Tongue (tissue), 2 donors: ENCODE measurements around the gene NOXO1. TPM values are rescaled to one million over a fixed set of nuclear protein-coding genes. Genes with fewer than 3 reads are reported as not detected.
"Not testable (repeated sequence)": the region's sequence is repeated elsewhere in the genome, so short reads cannot be mapped to it uniquely, and the experiment has no call there.

ENCODE experiments used
- DNase-seq: peaks from one replicate; pipeline ENCODE4 v3.0.0-alpha.2; 2015
- total RNA-seq: library from RNA; depleted of rRNA; stranded (reverse); fragments of >200 nt; gene quantifications from one replicate; pipeline ENCODE4 v1.2.3, GENCODE V29; 2014

The NOXO1 gene
- total RNA-seq, 1 donor from 2014 or later = 2.5 TPM

DNA sequence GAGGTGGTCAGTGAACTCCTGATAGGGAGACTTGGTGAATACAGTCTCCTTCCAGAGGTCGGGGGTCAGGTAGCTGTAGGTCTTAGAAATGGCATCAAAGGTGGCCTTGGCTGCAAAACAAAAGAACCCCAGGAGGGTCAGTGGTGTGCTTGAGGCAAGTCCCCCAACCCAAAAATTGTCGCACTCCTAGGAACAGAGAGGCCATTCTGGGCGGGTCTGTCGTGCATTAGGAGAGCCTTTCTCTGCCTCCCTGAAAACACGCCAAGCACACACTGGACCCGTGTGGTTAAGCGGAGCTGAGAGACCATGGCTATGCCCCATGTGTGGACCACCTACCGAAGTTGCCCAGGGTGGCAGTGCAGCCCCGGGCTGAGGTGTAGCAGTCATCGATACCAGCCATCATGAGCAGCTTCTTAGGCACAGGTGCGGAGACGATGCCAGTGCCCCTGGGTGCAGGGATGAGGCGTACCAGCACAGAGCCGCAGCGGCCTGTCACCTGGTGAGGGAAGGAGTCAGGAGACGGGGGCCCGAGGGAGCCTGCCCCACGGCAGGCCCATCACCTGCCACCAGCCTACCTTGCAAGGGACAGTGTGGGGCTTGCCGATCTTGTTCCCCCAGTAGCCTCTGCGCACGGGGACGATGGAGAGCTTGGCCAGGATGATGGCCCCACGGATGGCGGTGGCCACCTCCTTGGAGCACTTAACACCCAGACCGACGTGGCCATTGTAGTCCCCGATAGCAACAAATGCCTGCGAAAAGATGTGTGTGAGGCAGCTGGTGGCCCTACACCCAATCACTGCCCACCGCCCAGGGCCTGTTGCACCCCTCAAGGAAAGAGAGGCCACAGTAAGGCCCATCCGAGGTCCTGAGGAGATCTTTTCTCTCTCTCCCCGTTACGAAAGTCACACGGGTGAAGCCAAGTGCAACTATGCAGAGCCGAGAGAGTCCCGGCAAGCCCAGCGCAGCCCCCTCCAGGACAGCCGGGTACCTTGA is 18.8 kb downstream of the NOXO1 start:
- not testable (repeated sequence) for DNase-seq

DNA sequence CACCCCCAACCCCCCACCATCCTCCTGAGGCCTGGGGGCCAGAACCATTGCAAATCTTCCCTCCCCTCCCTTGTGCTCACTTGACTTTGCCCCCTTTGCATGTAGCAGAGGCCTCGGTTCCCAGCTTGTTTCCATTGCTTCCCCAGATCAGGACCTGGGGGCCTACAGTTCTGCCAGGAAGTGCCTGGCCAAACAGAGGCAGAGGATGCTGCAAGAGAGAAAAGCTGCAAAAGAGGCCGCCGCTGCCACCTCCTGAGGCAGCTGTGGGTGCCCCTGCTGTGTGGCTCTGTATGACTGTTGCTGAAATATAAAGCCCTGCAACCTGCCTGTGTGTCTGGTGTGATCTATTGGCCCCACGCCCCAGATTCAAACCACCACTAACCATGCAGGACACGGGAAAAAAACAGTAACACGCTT is 19.6 kb downstream of the NOXO1 start:
- DNase-seq = no peak

DNA sequence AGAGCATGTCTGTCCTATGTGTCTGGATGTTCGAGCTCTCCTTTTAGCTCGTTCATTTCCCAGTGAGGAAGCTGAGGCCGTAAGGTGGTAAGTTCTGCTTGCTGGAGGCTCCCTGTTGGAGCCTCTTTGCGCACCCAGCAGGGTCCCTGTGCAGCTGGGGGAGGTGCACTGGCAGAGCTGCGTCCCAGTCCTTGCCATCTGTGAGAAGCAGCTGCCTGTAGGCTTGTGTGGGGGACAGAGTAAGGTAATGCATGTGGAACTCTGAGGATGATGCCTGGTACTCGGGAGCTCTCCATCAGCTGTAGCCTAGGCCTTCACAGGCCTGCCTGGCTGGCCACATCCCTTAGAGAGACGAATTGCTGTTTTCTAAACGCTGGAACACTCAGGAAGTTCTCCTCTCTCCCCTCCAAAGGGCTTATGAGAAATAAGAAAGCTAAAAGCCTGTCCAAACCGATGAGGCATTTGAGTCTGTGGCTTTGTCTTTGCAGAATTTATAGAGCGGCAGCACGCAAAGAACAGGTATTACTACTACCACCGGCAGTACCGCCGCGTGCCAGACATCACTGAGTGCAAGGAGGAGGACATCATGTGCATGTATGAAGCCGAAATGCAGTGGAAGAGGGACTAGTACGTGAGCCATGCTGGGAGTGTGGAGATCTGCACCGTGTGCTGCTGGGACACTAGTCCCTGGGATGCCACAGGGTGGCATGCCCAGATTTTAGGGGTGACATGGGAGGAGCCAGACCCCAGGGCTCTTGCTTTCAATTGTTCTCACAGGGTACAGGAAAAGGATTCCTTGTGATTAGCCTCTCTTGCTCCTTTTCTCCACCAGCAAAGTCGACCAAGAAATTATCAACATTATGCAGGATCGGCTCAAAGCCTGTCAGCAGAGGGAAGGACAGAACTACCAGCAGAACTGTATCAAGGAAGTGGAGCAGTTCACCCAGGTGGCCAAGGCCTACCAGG is 20.3 kb downstream of the NOXO1 start:
- peak; percentile 37 for DNase-seq

GRCh38 chr16:1959269-1960039 is 21.8 kb downstream of the NOXO1 start, which contains the start of gene NDUFB10:
Gene NDUFB10, plus strand, starts transcription at chr16:1959538. Its CDS starts 87 bp downstream, at chr16:1959625.
- DNase-seq = peak; percentile 94

DNA sequence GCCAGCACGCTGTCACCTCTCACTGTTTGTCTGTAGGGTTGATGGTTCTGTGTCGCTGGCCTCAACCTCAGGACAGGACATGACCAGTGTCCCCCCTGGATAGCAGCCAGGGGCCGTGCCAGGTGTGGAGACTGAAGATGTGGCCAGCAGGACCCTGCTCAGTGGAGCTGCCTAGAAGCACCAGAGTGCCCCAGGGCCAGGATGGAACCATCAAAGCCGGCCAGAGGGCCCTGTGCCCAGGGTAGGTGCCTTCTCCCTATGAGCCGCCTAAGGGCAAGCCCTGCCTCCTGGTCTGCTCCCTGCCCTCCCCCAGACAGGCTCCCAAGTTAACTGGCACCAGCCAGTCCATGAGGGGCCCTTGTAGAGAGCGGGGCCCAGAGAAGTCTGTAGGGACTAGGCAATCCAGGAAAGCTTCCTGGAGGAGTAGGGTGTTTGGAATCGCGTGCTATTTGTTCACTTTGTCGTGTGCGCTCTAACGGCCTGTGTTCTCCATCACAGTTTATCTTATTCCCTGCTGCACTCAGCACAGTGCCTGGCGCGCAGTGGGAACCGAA is 22.5 kb downstream of the NOXO1 start:
- DNase-seq = no peak

DNA sequence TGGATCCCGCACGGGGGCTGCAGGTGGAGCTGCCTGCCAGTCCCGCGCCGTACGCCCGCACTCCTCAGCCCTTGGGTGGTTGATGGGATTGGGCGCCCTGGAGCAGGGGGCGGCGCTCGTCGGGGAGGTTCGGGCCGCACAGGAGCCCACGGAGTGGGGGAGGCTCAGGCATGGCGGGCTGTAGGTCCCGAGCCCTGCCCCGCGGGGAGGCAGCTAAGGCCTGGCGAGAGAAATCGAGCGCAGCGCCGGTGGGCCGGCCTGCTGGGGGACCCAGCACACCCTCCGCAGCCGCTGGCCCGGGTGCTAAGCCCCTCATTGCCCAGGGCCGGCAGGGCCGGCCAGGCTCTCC is 23.2 kb downstream of the NOXO1 start:
- not testable (repeated sequence) for DNase-seq

DNA sequence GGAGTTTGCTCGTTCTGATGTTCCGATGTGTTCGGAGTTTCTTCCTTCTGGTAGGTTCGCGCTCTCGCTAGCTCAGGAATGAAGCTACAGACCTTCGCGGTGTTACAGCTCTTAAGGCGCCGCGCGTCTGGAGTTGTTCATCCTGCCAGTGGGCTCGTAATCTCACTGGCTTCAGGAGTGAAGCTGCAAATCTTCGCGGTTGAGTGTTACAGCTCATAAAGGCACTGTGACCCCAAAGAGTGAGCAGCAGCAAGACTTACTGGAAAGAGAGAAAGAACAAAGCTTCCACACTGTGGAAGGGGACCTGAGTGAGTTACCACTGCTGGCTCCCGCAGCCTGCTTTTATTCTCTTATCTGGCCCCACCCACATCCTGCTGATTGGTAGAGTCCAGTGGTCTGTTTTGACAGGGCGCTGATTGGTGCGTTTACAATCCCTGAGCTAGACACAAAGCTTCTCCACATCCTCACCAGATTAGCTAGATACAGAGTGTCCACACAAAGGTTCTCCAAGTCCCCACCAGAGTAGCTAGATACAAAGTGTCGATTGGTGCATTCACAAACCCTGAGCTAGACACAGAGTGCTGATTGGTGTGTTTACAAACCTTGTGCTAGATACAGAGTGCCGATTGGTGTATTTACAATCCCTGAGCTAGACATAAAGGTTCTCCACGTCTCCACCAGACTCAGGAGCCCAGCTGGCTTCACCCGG is 23.7 kb downstream of the NOXO1 start:
- DNase-seq = not testable (repeated sequence)

DNA sequence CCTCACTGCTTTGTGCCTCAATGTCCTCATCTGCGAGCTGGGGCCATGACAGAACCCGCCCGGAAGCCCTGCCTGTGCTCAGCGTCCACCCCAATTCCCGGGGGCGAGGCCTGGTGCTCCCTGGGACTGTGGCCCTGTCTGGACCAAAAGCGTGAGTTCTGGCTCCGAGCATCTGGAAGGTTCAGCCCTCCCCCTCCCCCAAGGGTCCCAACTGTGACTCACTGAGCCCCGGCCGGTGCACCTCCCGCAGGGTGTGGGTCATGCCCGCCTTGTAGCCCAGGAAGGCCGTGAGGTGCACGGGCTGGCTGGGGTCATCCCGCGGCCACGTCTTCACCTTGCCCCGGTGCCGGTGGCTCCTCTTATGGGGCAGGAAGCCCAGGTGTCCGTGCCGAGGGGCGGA is 27.5 kb downstream of the NOXO1 start:
- DNase-seq = no peak

DNA sequence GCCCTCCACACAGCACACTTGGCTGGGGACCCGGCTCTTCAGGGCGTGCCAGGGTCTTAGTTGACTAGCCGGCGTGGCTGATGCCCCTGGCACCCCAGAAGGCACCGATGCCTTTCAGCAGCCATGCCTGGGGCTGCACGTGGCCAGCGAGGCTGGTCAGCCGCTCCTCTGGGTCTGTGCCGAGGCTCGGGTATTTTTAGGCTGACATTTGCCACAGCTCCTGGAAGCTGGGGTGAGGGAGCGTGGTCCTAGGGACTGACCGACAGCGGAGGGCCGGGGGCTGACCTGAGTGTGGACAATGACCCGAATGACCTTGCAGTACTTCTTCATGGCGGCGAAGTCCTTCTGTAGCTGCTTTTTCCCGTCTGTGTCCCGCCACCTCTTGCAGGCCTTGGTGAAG is 30.7 kb downstream of the NOXO1 start:
- no peak for DNase-seq

DNA sequence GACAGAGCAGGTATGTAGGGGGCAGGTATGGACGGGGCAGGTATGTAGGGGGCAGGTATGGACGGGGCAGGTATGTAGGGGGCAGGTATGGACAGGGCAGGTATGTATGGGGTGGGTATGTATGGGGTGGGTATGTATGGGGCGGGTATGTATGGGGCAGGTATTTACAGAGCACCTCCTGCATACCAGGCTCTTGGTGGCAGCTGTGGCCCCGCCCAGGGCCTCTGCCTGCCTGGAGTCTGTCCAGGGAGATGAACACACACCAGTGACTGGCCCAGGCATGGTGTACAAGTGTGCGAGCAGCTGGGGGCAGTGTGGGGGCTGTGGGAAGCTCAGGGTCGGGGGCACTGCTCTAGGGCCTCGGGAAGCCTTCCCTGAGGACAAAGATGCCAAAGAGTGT is 31.2 kb downstream of the NOXO1 start:
- DNase-seq = peak; percentile 33

- DNase-seq = no peak
Measured at GRCh38 chr16:1949507-1949906, 31.8 kb downstream of the NOXO1 start.

GRCh38 chr16:1947369-1947670 is 33.9 kb downstream of the NOXO1 start:
- DNase-seq = no peak

DNA sequence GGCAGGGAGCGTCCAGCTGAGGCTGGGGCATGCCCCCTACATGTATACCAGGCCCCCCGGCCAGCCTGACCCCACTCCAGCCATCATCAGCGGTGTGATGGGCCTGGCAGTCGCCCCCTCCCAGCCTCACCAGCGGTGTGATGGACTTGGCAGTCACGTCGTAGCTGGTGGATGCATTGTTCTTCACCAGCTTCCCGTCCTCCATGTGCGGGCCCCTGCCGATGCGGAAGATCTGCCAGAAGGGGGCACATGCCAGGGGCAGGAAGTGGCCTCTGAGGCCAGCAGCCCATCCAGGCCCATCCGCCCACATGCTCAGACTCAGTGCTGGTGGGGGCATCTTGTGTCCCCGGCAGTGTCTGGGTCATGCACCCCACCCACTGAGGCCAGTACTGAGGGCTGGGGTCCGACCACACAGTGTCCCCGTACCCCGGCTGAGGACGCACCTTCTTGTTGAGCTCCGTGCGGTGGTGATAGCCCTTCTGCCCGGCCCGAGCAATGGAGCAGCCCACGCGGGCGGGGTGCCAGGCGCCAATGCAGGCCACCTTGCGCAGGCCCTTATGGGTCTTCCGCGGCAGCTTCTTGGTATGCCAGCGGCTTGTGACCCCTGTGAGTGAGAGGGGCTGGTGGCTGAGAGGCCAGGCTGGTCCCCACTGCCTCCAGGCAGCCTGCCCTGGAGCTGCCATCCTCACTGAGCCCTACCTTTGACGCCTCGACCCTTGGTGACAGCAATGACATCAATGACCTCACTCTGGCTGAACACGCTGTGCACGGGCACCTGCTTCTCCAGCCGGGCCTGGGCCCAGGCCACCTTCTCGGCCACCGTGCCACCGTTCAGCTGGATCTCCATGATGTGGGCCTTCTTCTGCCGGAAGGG is 34.5 kb downstream of the NOXO1 start:
- DNase-seq = no peak

- DNase-seq = no peak
Measured at GRCh38 chr16:1945559-1946391, 35.5 kb downstream of the NOXO1 start.

DNA sequence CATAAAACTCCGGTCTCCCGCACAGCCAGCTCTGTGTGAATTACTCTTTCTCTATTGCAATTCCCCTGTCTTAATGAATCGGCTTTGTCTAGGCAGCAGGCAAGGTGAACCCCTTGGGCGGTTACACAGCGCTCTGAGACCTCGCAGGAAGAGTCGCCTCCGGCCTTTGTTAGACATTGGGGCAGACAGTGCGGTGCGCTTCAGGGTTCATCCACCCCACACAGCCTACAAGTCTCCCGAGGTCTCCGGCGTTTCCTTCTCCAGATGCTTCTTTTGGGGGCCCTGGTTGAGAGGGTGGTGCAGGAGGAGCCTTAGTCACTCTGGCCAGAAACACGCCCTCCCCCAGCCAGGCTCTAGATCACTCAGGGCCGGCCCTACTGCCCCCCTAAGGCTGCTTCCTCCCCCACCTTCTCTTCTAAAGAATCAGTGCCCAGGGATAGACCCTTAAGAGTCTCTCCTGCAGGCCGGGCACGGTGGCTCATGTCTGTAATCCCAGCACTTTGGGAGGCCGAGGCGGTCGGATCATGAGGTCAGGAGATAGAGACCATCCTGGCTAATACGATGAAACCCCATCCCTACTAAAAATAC is 36.6 kb downstream of the NOXO1 start:
- no peak for DNase-seq

- peak; percentile 100 for DNase-seq
Measured at GRCh38 chr16:1942810-1943726, 38.2 kb downstream of the NOXO1 start, which contains the start of gene MSRB1. Gene MSRB1, minus strand, starts transcription at chr16:1943199. Its CDS starts 43 bp downstream, at chr16:1943156.

DNA sequence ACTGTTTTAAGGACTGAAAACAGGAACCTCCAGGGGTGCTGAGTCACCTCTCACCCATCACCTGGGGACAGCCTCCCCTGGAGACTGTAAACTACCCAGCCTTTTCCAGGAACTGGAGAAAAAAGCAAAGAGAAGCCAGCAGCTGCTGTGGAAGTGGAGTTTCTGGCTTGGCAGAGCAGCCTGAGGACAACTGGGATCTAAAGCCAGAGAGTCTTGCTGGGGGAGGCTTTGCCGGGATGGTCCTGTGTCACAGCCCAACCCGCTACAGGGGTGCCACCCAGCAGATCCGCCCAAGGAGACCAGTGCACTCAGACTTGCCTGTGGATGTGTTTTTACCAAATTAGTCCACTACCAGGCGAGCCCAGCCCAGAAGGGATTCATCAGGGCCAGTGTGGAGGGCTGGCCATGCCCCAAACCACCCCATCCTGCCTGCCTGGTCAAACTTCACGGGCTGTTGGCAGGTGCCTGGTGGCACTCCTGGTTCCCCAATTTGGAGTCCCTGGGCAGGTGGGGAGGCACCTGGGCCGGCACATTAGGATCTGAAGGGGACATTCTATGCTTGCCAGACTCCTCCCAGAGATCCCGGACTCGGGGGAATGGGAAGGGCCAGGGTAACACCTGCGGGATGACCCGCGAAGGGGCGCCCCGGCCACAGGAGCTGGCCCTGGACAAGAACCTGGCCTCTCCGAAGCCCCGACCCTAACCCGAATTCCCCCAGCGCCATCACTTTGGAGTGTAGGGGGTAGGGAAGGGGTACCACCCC is 39.0 kb downstream of the NOXO1 start:
- peak; percentile 29 for DNase-seq
